K562 (cell line): Measurements from ENCODE around the gene SLX4IP. TPM values are rescaled to one million over a fixed set of nuclear protein-coding genes. Genes with fewer than 3 reads are reported as not detected.

Experiments
- ATAC-seq: fragments of 200-7000 bp; cut with Tn5 transposase; 3 replicates; pipeline ENCODE4 v1.9.1; 2020; ENCODE audit warnings: moderate library complexity
- BruUV-seq: library from RNA; stranded (reverse); fragments of 400-500 nt; replicated peaks from 2 replicates; lab custom pipeline; 2021; lab: Mats Ljungman, UMichigan
- CTCF ChIA-PET: fragments of 300-600 bp; formaldehyde crosslinking; extraction: SDS; loops from one replicate; lab custom pipeline; 2021; ENCODE audit warnings: low intra/inter-chr PET ratio; lab: Yijun Ruan, JAX
- POLR2A ChIA-PET: fragments of 300-600, 350-650 bp; sonication (Branson Sonifier 250); formaldehyde crosslinking; extraction: SDS; loops from one replicate; lab custom pipeline; 2021; ENCODE audit warnings: antibody characterized with exemption, inconsistent platforms; lab: Yijun Ruan, JAX
- DNase-seq, 4 experiments: peaks; one replicate each; pipeline versions ENCODE4 v3.0.0 to v3.0.0-alpha.2; 2011 to 2018; ENCODE audit warnings: low spot score in 3 of 4, mixed read lengths in 3 of 4; ENCODE audit errors: extremely low read depth in 1 of 4
- FAIRE-seq: peaks from 2 replicates; lab custom pipeline; 2011; peaks lifted over from hg19 to GRCh38; lab: Jason Lieb, UNC
- H2AFZ ChIP-seq: 2 replicates; pipeline ENCODE4 v1.6.0; 2011; ENCODE audit warnings: low read depth, low read length, control low read depth, inconsistent platforms
- H3K27ac ChIP-seq: fragments of 200-600 bp; 3 replicates; pipeline ENCODE4 v1.8.0; 2011; ENCODE audit warnings: low read depth, mild to moderate bottlenecking, control low read depth, inconsistent platforms, low read length, moderate library complexity, mixed read lengths; ENCODE audit errors: extremely low read depth
- H3K27me3 ChIP-seq, 2 experiments: fragments of 300-600 bp in 1 of 2; 2 replicates in 1 of 2; 3 replicates in 1 of 2; pipeline versions ENCODE4 v1.6.0 to v1.8.0; 2011; ENCODE audit warnings: inconsistent platforms in 2 of 2, low read length in 2 of 2, mild to moderate bottlenecking in 1 of 2, mixed read lengths in 1 of 2, moderate library complexity in 1 of 2; ENCODE audit not compliant: control insufficient read depth in 2 of 2, insufficient read depth in 2 of 2
- H3K36me3 ChIP-seq: fragments of 300-600 bp; 3 replicates; pipeline ENCODE4 v1.8.0; 2011; ENCODE audit warnings: mild to moderate bottlenecking, low read length, inconsistent platforms; ENCODE audit not compliant: control insufficient read depth, insufficient read depth
- H3K4me1 ChIP-seq, 2 experiments: fragments of 200-600 bp in 1 of 2; replicated peaks in 1 of 2; 2 replicates in 1 of 2; 3 replicates in 1 of 2; pipeline versions ENCODE4 v1.5.1 to v1.8.0; 2011; ENCODE audit warnings: inconsistent platforms in 2 of 2, low read length in 2 of 2, mild to moderate bottlenecking in 1 of 2, mixed read lengths in 1 of 2, moderate library complexity in 1 of 2; ENCODE audit not compliant: control insufficient read depth in 2 of 2, insufficient read depth in 2 of 2
- H3K4me2 ChIP-seq: 2 replicates; pipeline ENCODE4 v1.6.1; 2011; ENCODE audit warnings: low read length, control low read depth, inconsistent platforms, mixed read lengths; ENCODE audit not compliant: insufficient read depth
- H3K4me3 ChIP-seq: fragments of 200-600 bp; sonication (generic), shearing (Covaris generic); 2 replicates; pipeline ENCODE4 v1.5.1; 2016; ENCODE audit warnings: control low read depth, inconsistent platforms
- H3K79me2 ChIP-seq: fragments of 200-600 bp; 3 replicates; pipeline ENCODE4 v1.8.0; 2011; ENCODE audit warnings: low read length, inconsistent platforms; ENCODE audit not compliant: control insufficient read depth, insufficient read depth
- H3K9ac ChIP-seq, 2 experiments: 2 replicates each; pipeline versions ENCODE4 v1.6.0 to v1.6.1; 2011; ENCODE audit warnings: low read depth in 2 of 2, low read length in 2 of 2, control low read depth in 1 of 2, inconsistent platforms in 1 of 2, mild to moderate bottlenecking in 1 of 2, mixed read lengths in 1 of 2; ENCODE audit not compliant: insufficient read depth in 1 of 2
- H3K9me1 ChIP-seq: one replicate; pipeline ENCODE4 v1.6.0; 2011; ENCODE audit warnings: inconsistent platforms, mild to moderate bottlenecking, low read length, moderate library complexity; ENCODE audit not compliant: control insufficient read depth, insufficient read depth
- H3K9me3 ChIP-seq: replicated peaks from 2 replicates; pipeline ENCODE4 v1.5.1; 2011; ENCODE audit warnings: low read depth, low read length, inconsistent platforms; ENCODE audit not compliant: control insufficient read depth, insufficient read depth
- H4K20me1 ChIP-seq: replicated peaks from 2 replicates; pipeline ENCODE4 v1.6.1; 2011; ENCODE audit warnings: low read length, inconsistent platforms, mixed read lengths; ENCODE audit not compliant: control insufficient read depth, insufficient read depth
- GTF2F1 ChIP-seq: IDR thresholded peaks from 2 replicates; pipeline ENCODE4 v1.6.1; 2011; ENCODE audit warnings: low read depth, low read length, improper control_type of control experiment
- HMGN3 ChIP-seq: IDR thresholded peaks from 2 replicates; pipeline ENCODE4 v1.6.1; 2011; ENCODE audit warnings: borderline replicate concordance, low read depth, mild to moderate bottlenecking, mixed read lengths, low read length; ENCODE audit not compliant: insufficient read length; ENCODE audit errors: extremely low read depth
- ZNF217 ChIP-seq: sonication (generic); formaldehyde crosslinking; IDR thresholded peaks from 2 replicates; pipeline ENCODE4 v1.8.0; 2022; ENCODE audit warnings: mild to moderate bottlenecking, missing genetic modification reagents
- WGBS: fragments of 100-300 bp; shearing (Covaris generic); methylation state at CpG from one replicate; pipeline ENCODE4 v1.1.6; 2016; ENCODE audit warnings: low coverage, mixed read lengths; ENCODE audit not compliant: insufficient coverage; ENCODE audit errors: missing lambda C conversion rate; 5-methylcytosine and 5-hydroxymethylcytosine counted together
- in situ Hi-C: fragments of 300-500 bp; cut with MboI; formaldehyde crosslinking; loops from 4 replicates; pipeline ENCODE4 v1.15.0; 2018; ENCODE audit warnings: inconsistent platforms, mixed read lengths
- intact Hi-C: fragments of 100-400 bp; cut with micrococcal nuclease; formaldehyde crosslinking; loops from 2 replicates; pipeline ENCODE4 v1.14.2; 2022
- polyA plus RNA-seq, 8 experiments: library from polyadenylated mRNA; depleted of rRNA in 4 of 8; stranded (reverse) in 5 of 8; unstranded in 3 of 8; fragments of >200 nt; fragmentation: Nextera tagmentation in 2 of 8; fragmentation: Illumina TruSeq in 1 of 8; extraction: Ambion mirVana in 2 of 8; extraction: Trizol in 1 of 8; gene quantifications; 2 replicates each; pipeline versions ENCODE4 v1.2.1 to v1.2.3, GENCODE V29; 2011 to 2014; ENCODE audit warnings: inconsistent platforms in 1 of 8, missing spikeins in 1 of 8
- total RNA-seq, 7 experiments: library from RNA; depleted of rRNA in 6 of 7; stranded (reverse); fragments of >200 nt in 6 of 7; fragmentation: Illumina TruSeq in 2 of 7; extraction: Trizol in 2 of 7; gene quantifications; 2 replicates each; pipeline versions ENCODE4 v1.2.1 to v1.2.3, GENCODE V29; 2011 to 2021; ENCODE audit warnings: low replicate concordance in 1 of 7
- TF ChIP-seq, protein P1 (sequence below): fragments of 250-450 bp; sonication (Bioruptor Pico); IDR thresholded peaks from 2 replicates; pipeline ENCODE4 v1.4.0; 2020; ENCODE audit warnings: mild to moderate bottlenecking, moderate library complexity, borderline replicate concordance

Gene SLX4IP
- total and polyA plus RNA-seq, 9 of the 15 experiments (the other 6 are each of a cell fraction or from before 2014, with no cell fraction given), result 1.5 to 5.9 (median 3.5) TPM

DNA sequence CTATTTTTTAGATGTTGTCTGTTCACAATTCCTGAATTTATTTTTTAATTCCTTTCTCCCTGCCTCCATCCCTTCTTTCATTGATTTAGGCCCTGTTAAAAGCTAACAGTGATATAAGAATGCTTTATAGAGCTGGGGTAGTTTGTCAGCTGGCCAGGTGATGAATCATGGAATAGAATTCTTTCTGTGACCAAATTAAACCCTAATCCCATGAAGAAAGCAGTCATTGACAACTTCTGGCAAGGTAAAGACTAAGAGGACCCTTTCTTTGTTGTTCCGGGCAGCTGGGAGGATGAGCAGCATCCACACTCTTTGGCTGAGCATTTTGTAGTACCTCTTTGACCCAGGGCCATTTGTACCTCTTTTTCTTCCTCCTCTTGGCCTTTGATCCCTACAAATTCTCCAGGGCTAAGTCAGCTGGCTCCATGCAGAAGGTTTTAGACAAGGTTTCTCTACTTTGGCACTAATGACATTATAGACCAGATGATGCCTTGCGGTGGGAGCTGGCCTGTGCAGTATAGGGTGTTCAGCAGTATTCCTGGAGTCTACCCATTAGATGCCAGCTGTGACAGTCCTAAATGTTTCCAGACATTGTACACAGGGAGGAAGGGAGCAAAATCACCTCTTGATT lies 102.9 kb downstream of the SLX4IP start:
- 100% methylated on average over 1 of the region's 2 CpGs for WGBS
- H3K4me3 ChIP-seq, result no peak overlapping the region
- H3K4me1 ChIP-seq, result no peaks in the 10 kb centered on the region
- no peak for DNase-seq
- H3K9me1 ChIP-seq, result no peaks in the 10 kb centered on the region
- POLR2A ChIA-PET, result no interaction called here
- H3K79me2 ChIP-seq, result no peaks in the 10 kb centered on the region
- intact Hi-C loops, result loop anchor here (5.0 kb wide), 1 partner anchor 71 kb away; no protein-coding TSS in a partner anchor
- H3K9ac ChIP-seq, result no peak overlapping the region
- H3K27ac ChIP-seq, result no peak overlapping the region
- BruUV-seq, result no TSS peak
- CTCF ChIA-PET, result no interaction called here
- H2AFZ ChIP-seq, result no peak overlapping the region
- no peaks in the 10 kb centered on the region for H4K20me1 ChIP-seq
- H3K36me3 ChIP-seq, result no peaks in the 10 kb centered on the region
- H3K9me3 ChIP-seq, result no peaks in the 10 kb centered on the region
- in situ Hi-C loops, result no loop called here
- H3K4me2 ChIP-seq, result no peak overlapping the region
- ATAC-seq, result no peak
- H3K27me3 ChIP-seq, result no peaks in the 10 kb centered on the region
- TF ChIP-seq ZNF217 (CRISPR knock-in tag) (no peak), HMGN3 (no peak), GTF2F1 (no peak)
- TF ChIP-seq, protein P1, sequence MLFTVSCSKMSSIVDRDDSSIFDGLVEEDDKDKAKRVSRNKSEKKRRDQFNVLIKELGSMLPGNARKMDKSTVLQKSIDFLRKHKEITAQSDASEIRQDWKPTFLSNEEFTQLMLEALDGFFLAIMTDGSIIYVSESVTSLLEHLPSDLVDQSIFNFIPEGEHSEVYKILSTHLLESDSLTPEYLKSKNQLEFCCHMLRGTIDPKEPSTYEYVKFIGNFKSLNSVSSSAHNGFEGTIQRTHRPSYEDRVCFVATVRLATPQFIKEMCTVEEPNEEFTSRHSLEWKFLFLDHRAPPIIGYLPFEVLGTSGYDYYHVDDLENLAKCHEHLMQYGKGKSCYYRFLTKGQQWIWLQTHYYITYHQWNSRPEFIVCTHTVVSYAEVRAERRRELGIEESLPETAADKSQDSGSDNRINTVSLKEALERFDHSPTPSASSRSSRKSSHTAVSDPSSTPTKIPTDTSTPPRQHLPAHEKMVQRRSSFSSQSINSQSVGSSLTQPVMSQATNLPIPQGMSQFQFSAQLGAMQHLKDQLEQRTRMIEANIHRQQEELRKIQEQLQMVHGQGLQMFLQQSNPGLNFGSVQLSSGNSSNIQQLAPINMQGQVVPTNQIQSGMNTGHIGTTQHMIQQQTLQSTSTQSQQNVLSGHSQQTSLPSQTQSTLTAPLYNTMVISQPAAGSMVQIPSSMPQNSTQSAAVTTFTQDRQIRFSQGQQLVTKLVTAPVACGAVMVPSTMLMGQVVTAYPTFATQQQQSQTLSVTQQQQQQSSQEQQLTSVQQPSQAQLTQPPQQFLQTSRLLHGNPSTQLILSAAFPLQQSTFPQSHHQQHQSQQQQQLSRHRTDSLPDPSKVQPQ (CRISPR knock-in tag), result no peak
- FAIRE-seq, result no peak
